Measurements from ENCODE around the gene PDGFC.

Gene PDGFC

GRCh38 chr4:156778093-156778492, 193.5 kb downstream of the PDGFC start:
- no peak for DNase-seq

- DNase-seq = no peak
Observed at GRCh38 chr4:156775813-156776212, 195.8 kb downstream of the PDGFC start.

- DNase-seq = no peak
Observed at GRCh38 chr4:156774422-156774821, 197.2 kb downstream of the PDGFC start.

- DNase-seq = no peak
Observed at GRCh38 chr4:156773648-156774357, 197.8 kb downstream of the PDGFC start.

GRCh38 chr4:156771171-156771837, 200.3 kb downstream of the PDGFC start:
- DNase-seq = peak; percentile 51

GRCh38 chr4:156770140-156770539, 201.5 kb downstream of the PDGFC start:
- DNase-seq = no peak

GRCh38 chr4:156767911-156768415, 203.6 kb downstream of the PDGFC start:
- DNase-seq = no peak

GRCh38 chr4:156766846-156767245, 204.8 kb downstream of the PDGFC start:
- no peak for DNase-seq

- no peak for DNase-seq
Observed at GRCh38 chr4:156765277-156765676, 206.3 kb downstream of the PDGFC start.

- no peak for DNase-seq
Observed at GRCh38 chr4:156764846-156765245, 206.8 kb downstream of the PDGFC start.

GRCh38 chr4:156764145-156764544, 207.5 kb downstream of the PDGFC start:
- DNase-seq = no peak

- DNase-seq = no peak
Observed at GRCh38 chr4:156763511-156763910, 208.1 kb downstream of the PDGFC start.

GRCh38 chr4:156762851-156763250, 208.7 kb downstream of the PDGFC start:
- DNase-seq = no peak

- no peak for DNase-seq
Observed at GRCh38 chr4:156756118-156756517, 215.5 kb downstream of the PDGFC start.

- DNase-seq = no peak
Observed at GRCh38 chr4:156754832-156755570, 216.6 kb downstream of the PDGFC start.

- no peak for DNase-seq
Observed at GRCh38 chr4:156751486-156751885, 220.1 kb downstream of the PDGFC start.

- no peak for DNase-seq
Observed at GRCh38 chr4:156749426-156750403, 221.9 kb downstream of the PDGFC start.

- no peak for DNase-seq
Observed at GRCh38 chr4:156746111-156746510, 225.5 kb downstream of the PDGFC start.

- peak; percentile 65 for DNase-seq
Observed at GRCh38 chr4:156738766-156739165, 232.8 kb downstream of the PDGFC start.

- DNase-seq = no peak
Observed at GRCh38 chr4:156734965-156735895, 236.4 kb downstream of the PDGFC start.

- DNase-seq = no peak
Observed at GRCh38 chr4:156733582-156733981, 238.0 kb downstream of the PDGFC start.

All from retina (tissue), 1 donor.